ENCODE results near the gene COL10A1.
"Not testable (repeated sequence)": the region's sequence is repeated elsewhere in the genome, so short reads cannot be mapped to it uniquely, and the experiment has no call there.

Gene COL10A1

GRCh38 chr6:116118608-116119007 lies 7.3 kb downstream of the COL10A1 start:
- DNase-seq, result no peak

GRCh38 chr6:116115781-116116180 lies 10.2 kb downstream of the COL10A1 start:
- DNase-seq, result no peak

GRCh38 chr6:116113386-116113785 lies 12.5 kb downstream of the COL10A1 start:
- no peak for DNase-seq

GRCh38 chr6:116111552-116112528 lies 14.1 kb downstream of the COL10A1 start:
- no peak for DNase-seq

GRCh38 chr6:116108836-116109235 lies 17.1 kb downstream of the COL10A1 start:
- no peak for DNase-seq

GRCh38 chr6:116106146-116106545 lies 19.8 kb downstream of the COL10A1 start:
- no peak for DNase-seq

GRCh38 chr6:116105247-116105646 lies 20.7 kb downstream of the COL10A1 start:
- no peak for DNase-seq

- no peak for DNase-seq
Measured at GRCh38 chr6:116104636-116105035, 21.3 kb downstream of the COL10A1 start.

- DNase-seq, result no peak
Measured at GRCh38 chr6:116102873-116103272, 23.1 kb downstream of the COL10A1 start.

GRCh38 chr6:116101790-116102189 lies 24.1 kb downstream of the COL10A1 start:
- no peak for DNase-seq

- DNase-seq, result no peak
Measured at GRCh38 chr6:116101302-116101718, 24.6 kb downstream of the COL10A1 start.

- peak; percentile 65 for DNase-seq
Measured at GRCh38 chr6:116100419-116101301, 25.3 kb downstream of the COL10A1 start, which contains the start of gene NT5DC1. TSS of gene NT5DC1 (plus strand) at chr6:116100853. CDS start at chr6:116100931, 78 bp downstream.

GRCh38 chr6:116099036-116099435 lies 26.9 kb downstream of the COL10A1 start:
- DNase-seq, result no peak

- no peak for DNase-seq
Measured at GRCh38 chr6:116096979-116097816, 28.7 kb downstream of the COL10A1 start.

GRCh38 chr6:116096048-116096759 lies 29.7 kb downstream of the COL10A1 start:
- DNase-seq, result not testable (repeated sequence)

- no peak for DNase-seq
Measured at GRCh38 chr6:116094041-116094440, 31.9 kb downstream of the COL10A1 start.

GRCh38 chr6:116090251-116090650 lies 35.7 kb downstream of the COL10A1 start:
- no peak for DNase-seq

GRCh38 chr6:116088946-116089345 lies 37.0 kb downstream of the COL10A1 start:
- DNase-seq, result no peak

- DNase-seq, result no peak
Measured at GRCh38 chr6:116087437-116088027, 38.4 kb downstream of the COL10A1 start.

GRCh38 chr6:116084284-116084683 lies 41.6 kb downstream of the COL10A1 start:
- no peak for DNase-seq

GRCh38 chr6:116083052-116083451 lies 42.9 kb downstream of the COL10A1 start:
- DNase-seq, result no peak

Measured in DMS79 treated with DMSO at 0.1 percent for 48 hours (cell line).